NCI-H2227 (cell line): Measurements from ENCODE around the gene SYNJ1.
"Not testable (repeated sequence)": the region's sequence is repeated elsewhere in the genome, so short reads cannot be mapped to it uniquely, and the experiment has no call there.

Source experiments
- DNase-seq: peaks from one replicate; lab custom pipeline; 2025; ENCODE audit not compliant: unreplicated experiment; lab: John Stamatoyannopoulos, UW

The SYNJ1 gene

DNA sequence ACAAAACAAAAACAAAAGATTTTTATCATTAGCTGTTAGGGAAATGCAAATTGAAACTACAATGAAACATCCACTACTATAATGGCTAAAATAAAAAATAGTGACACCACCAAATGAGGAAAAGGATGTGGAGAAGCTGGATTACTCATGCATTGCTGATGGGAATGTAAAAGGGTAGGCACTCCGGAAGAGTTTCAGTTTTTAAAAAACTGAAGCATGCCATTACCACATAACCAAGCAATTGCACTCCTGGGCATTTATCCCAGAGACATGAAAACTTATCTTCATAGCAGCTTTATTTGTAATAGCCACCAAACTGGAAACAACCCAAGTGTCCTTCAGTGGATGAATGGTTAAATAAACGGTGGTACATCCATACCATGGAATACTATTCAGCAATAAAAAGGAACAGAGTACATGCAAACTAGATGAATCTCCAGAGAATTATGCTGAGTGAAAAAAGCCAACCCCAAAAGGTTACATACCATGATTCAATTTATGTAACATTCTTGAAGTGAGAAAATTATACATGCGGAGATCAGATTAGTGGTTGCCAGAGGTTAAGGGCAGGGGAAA lies 101.1 kb downstream of the SYNJ1 start:
- no peak for DNase-seq

- DNase-seq, result not testable (repeated sequence)
These were observed 109.6 kb downstream of the SYNJ1 start for GRCh38 chr21:32618218-32618617.

DNA sequence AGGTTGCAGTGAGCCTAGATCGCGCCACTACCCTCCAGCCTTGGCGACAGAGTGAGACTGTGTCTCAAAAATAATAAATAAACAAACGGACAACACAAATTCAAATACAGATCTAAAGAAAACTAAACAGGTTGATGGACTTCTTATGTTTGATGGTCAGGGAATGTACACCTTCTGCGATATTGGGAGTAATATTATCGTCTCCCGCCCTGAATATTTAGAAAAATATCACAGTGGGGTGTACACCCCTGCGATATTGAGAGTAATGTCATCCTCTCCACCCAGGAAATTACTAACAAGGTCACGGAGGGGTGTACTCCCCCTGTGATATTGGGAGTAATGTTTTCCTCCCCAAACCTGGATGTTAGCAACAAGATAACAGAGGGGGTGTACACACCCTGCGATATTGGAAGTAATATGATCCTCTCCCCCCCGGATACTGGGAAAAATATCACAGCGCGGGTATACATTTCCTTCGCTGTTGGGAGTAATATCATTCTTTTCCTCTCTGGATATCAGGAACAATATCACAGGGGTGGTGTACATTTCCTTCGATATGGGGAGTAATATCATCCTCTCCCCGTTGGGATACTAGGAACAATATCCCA lies 114.3 kb downstream of the SYNJ1 start:
- no peak for DNase-seq

- no peak for DNase-seq
These were observed 114.8 kb downstream of the SYNJ1 start for GRCh38 chr21:32612999-32613337.

DNA sequence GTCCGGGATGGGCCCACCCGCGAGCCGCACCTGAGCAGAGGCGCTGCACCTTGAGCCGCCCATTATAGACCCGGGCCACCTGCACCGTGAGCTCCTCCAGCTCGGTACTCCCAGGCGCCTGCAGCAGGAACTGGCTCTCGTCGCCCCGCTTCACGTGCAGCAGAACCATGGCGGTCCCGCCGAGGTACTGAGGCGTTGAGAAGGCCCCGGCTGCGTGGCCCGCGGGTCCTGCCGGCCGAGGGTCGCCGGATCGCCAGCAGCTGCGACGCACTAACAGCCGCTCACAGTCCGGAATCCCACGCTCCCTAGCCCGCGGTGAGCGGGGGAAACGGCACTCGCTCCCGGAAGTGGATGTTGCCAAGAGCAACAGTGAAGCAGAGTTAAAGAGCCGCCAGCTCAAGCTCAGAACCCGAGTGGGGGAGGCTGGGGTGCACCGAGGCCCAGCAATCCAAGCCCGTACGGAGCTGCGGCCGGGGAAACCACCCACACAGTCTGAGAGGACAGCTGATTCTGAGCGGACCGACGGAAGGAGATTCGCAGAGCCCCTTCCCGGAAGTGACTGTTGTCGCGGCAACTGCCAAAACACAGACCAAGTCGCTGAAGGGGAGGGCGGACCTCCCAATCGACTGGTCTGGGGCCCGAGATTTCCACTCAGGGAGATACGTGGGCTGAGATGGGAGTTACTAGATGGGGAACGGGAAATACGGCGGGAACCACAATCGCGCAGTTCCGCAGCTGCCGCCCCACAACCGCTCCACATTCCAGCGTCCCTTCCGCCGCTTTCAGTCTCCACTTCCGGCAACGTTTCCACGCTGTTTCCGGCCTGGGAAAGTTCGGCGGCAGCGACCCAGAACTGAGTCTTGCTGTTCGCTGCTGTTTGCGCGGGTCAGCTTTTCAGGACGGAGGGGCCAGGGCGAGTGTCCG lies 115.5 kb downstream of the SYNJ1 start, which contains the start of gene CFAP298:
TSS of gene CFAP298 (minus strand) at position 303 of the 924 bp plus-strand sequence. CDS start at position 169, 134 bp downstream.
- DNase-seq, result peak; percentile 92

- no peak for DNase-seq
These were observed 116.3 kb downstream of the SYNJ1 start for GRCh38 chr21:32611471-32611997.

GRCh38 chr21:32610940-32611339 lies 116.9 kb downstream of the SYNJ1 start:
- not testable (repeated sequence) for DNase-seq

GRCh38 chr21:32608851-32609250 lies 119.0 kb downstream of the SYNJ1 start:
- DNase-seq, result no peak

- DNase-seq, result peak; percentile 82
These were observed 122.3 kb downstream of the SYNJ1 start for GRCh38 chr21:32605469-32605868.

DNA sequence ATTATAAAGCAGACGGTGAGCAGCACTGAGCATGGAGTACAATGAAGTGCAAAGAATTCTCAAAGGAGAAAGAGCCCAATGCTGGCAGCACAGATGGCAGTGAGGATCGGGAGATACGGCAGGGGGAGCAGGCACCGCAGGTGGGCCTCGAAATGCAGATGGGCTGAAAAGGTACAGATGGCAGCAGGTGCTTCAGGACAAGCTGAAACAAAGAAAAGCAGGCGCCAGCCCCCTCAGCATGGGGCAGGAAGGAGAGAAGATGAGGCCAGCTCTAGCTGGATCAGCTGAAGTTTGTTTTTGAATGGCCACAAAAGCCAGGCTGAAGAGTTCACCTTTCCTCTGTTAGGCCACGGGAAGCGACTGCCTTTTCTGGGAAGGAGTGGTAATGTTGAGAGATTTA lies 123.3 kb downstream of the SYNJ1 start:
- DNase-seq, result peak; percentile 60

GRCh38 chr21:32603131-32603530 lies 124.7 kb downstream of the SYNJ1 start:
- no peak for DNase-seq

- no peak for DNase-seq
These were observed 125.7 kb downstream of the SYNJ1 start for GRCh38 chr21:32602099-32602498.

- DNase-seq, result no peak
These were observed 128.3 kb downstream of the SYNJ1 start for GRCh38 chr21:32599526-32599925.

- no peak for DNase-seq
These were observed 128.7 kb downstream of the SYNJ1 start for GRCh38 chr21:32599091-32599490.

GRCh38 chr21:32597205-32597604 lies 130.6 kb downstream of the SYNJ1 start:
- no peak for DNase-seq

GRCh38 chr21:32595431-32595830 lies 132.4 kb downstream of the SYNJ1 start:
- no peak for DNase-seq

DNA sequence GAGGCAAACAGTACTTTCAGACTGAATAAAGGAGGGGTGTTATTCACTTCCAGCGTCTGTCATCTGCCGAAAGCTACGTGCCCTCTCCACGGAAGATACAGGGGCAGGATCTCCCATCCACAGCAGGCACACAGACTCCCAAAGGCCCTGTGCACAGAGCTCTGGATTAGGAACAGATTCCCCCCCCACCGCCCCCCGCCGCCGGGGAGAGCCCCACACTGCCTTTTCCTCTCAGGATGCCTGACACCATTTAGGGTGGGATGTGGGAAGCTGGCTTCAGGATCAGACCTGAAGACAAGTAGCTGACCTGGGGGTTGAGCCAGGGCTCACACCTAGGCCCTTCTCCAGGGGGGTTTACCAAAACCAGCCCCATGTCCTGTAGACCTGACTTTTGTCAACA lies 134.1 kb downstream of the SYNJ1 start:
- no peak for DNase-seq

DNA sequence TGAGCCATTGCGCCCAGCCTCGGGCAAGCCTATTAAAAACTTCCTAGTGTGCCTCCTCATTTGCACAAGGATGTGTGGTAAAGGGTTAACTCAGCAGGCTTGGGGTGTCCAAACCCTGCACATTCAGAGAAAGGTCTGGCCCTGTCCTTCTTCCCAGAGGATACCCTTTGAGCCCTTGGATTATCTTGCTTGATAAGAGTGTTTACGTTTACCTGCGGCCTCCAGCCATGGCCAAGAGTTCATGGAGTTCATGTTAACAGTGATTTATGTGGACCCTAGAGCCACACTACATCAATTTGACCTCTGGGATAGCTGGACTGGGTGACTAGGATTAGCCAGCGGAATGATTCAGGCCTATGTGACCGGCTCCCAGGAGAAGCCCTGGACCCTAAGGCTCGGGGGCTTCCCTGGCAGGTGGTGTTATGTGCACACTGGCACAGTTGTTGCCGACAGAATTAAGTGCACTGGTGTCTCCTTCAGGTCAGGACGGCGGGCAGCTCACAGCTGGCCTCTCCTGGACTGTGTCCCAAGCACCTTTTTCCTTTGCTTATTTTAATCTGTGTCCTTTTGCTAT lies 134.8 kb downstream of the SYNJ1 start:
- no peak for DNase-seq

DNA sequence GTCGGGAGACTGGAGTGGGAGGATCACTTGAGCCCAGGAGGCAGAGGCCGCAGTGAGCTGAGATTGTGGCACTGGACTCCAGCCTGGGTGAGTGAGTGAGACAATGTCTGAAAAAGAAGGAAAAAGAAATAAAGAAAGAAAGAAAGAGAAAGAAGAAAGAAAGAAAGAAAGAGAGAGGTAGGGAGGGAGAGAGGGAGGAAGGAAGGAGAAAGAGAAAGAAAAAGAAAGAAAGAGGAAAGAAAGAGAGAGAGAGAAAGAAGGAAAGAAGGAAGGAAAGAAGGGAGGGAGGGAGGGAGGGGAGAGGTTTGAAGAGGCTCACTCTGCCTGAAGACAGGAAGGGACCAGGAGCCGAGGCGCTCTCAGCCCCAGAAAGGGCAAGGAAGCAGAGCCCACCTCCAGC lies 137.7 kb downstream of the SYNJ1 start:
- DNase-seq, result no peak

- DNase-seq, result no peak
These were observed 140.2 kb downstream of the SYNJ1 start for GRCh38 chr21:32587651-32588050.

- DNase-seq, result no peak
These were observed 140.7 kb downstream of the SYNJ1 start for GRCh38 chr21:32587120-32587519.
